ENCODE results near the gene TMPRSS2.

DNA sequence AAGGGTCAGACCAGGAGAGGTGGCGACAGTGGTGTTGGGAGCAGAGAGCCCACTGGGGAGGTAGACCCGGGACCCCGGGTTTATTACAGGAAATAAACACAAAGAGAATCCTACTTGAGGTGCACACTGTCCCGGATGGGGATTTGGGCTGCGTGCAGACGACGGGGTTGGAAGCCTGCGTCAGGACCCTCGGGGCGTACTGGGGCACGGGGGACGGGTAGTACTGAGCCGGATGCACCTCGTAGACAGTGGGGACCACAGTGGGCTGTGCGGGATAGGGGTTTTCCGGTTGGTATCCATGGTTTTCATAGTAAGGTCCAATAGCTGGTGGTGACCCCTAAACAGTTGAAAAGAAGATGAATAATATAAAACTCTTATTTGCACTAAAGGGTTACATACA, 13.7 kb downstream of the TMPRSS2 start:
- TF ChIP-seq, protein P1, sequence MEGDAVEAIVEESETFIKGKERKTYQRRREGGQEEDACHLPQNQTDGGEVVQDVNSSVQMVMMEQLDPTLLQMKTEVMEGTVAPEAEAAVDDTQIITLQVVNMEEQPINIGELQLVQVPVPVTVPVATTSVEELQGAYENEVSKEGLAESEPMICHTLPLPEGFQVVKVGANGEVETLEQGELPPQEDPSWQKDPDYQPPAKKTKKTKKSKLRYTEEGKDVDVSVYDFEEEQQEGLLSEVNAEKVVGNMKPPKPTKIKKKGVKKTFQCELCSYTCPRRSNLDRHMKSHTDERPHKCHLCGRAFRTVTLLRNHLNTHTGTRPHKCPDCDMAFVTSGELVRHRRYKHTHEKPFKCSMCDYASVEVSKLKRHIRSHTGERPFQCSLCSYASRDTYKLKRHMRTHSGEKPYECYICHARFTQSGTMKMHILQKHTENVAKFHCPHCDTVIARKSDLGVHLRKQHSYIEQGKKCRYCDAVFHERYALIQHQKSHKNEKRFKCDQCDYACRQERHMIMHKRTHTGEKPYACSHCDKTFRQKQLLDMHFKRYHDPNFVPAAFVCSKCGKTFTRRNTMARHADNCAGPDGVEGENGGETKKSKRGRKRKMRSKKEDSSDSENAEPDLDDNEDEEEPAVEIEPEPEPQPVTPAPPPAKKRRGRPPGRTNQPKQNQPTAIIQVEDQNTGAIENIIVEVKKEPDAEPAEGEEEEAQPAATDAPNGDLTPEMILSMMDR (IDR thresholded peaks at IDR 0.05; ENCODE audit: insufficient read depth, low read depth, low read length), result no peak
- no peak for TF ChIP-seq EZH2 (IDR thresholded peaks at IDR 0.05; ENCODE audit: insufficient read depth, low read length)
